IMR-90 (cell line): ENCODE data around the gene EPB41L1. TPM values are rescaled to one million over a fixed set of nuclear protein-coding genes. Genes with fewer than 3 reads are reported as not detected.
A peak's percentile ranks its signal among the peaks of the same experiment; 100 is the strongest.

Source experiments
- ATAC-seq: fragments of 200-7000 bp; cut with Tn5 transposase; 2 replicates; pipeline ENCODE4 v1.9.1; 2020; ENCODE audit warnings: low read depth, mild to moderate bottlenecking, moderate library complexity
- BruUV-seq: library from RNA; stranded (reverse); fragments of 400-500 nt; replicated peaks from 2 replicates; lab custom pipeline; 2021; lab: Mats Ljungman, UMichigan
- CTCF ChIA-PET: fragments of 300-600 bp; formaldehyde crosslinking; extraction: SDS; loops from one replicate; lab custom pipeline; 2021; ENCODE audit warnings: antibody characterized with exemption; lab: Yijun Ruan, JAX
- POLR2A ChIA-PET: fragments of 300-600 bp; sonication (Branson Sonifier 250); formaldehyde crosslinking; loops from one replicate; lab custom pipeline; 2022; ENCODE audit warnings: antibody characterized with exemption; ENCODE audit not compliant: unreplicated experiment; lab: Charles Lee
- DNase-seq: peaks from one replicate; pipeline ENCODE4 v3.0.0; 2013
- H2AFZ ChIP-seq: replicated peaks from 2 replicates; pipeline ENCODE3; 2013; ENCODE audit warnings: low read length, mild to moderate bottlenecking; ENCODE audit not compliant: poor library complexity
- H2AK5ac ChIP-seq: 2 replicates; pipeline ENCODE4 v1.6.1; 2013; ENCODE audit warnings: low read depth, low read length, inconsistent platforms
- H2AK9ac ChIP-seq: replicated peaks from 2 replicates; pipeline ENCODE3; 2013; ENCODE audit warnings: mild to moderate bottlenecking, low read depth, low read length, moderate library complexity; ENCODE audit not compliant: poor library complexity
- H2BK120ac ChIP-seq: 2 replicates; pipeline ENCODE4 v1.6.1; 2013; ENCODE audit warnings: low read depth, low read length, inconsistent platforms
- H2BK15ac ChIP-seq: 3 replicates; pipeline ENCODE4 v1.6.1; 2013; ENCODE audit warnings: low read depth, low read length, inconsistent platforms
- H2BK20ac ChIP-seq: 2 replicates; pipeline ENCODE4 v1.6.1; 2013; ENCODE audit warnings: low read depth, mild to moderate bottlenecking, inconsistent platforms, low read length, moderate library complexity
- H2BK5ac ChIP-seq: 2 replicates; pipeline ENCODE4 v1.6.1; 2013; ENCODE audit warnings: mild to moderate bottlenecking, low read depth, low read length, inconsistent platforms; ENCODE audit not compliant: poor library complexity, severe bottlenecking
- H3K14ac ChIP-seq: replicated peaks from 2 replicates; pipeline ENCODE4 v1.6.1; 2013; ENCODE audit warnings: low read depth, low read length, inconsistent platforms
- H3K18ac ChIP-seq: 2 replicates; pipeline ENCODE4 v1.6.1; 2013; ENCODE audit warnings: low read depth, low read length, control low read depth
- H3K23ac ChIP-seq: 2 replicates; pipeline ENCODE4 v1.6.1; 2013; ENCODE audit warnings: low read depth, low read length, inconsistent platforms
- H3K27ac ChIP-seq: 2 replicates; pipeline ENCODE4 v1.5.1; 2013; ENCODE audit warnings: mild to moderate bottlenecking, control low read depth, low read length; ENCODE audit not compliant: insufficient read depth
- H3K27me3 ChIP-seq: 2 replicates; pipeline ENCODE4 v1.6.1; 2013; ENCODE audit warnings: low read length; ENCODE audit not compliant: control insufficient read depth, insufficient read depth
- H3K36me3 ChIP-seq: 2 replicates; pipeline ENCODE4 v1.6.1; 2013; ENCODE audit warnings: low read length, mixed read lengths; ENCODE audit not compliant: control insufficient read depth, insufficient read depth
- H3K4ac ChIP-seq: 2 replicates; pipeline ENCODE4 v1.6.1; 2013; ENCODE audit warnings: low read depth, low read length, inconsistent platforms
- H3K4me1 ChIP-seq: 2 replicates; pipeline ENCODE4 v1.6.1; 2013; ENCODE audit warnings: low read length, mixed read lengths; ENCODE audit not compliant: control insufficient read depth, insufficient read depth
- H3K4me2 ChIP-seq: 2 replicates; pipeline ENCODE4 v1.6.1; 2013; ENCODE audit warnings: low read depth, mild to moderate bottlenecking, control low read depth, low read length, moderate library complexity
- H3K4me3 ChIP-seq: 2 replicates; pipeline ENCODE4 v1.5.1; 2013; ENCODE audit warnings: low read depth, mild to moderate bottlenecking, control low read depth, low read length, moderate library complexity; ENCODE audit not compliant: insufficient read depth
- H3K56ac ChIP-seq: 2 replicates; pipeline ENCODE4 v1.6.1; 2013; ENCODE audit warnings: low read length, inconsistent platforms; ENCODE audit not compliant: insufficient read depth; ENCODE audit errors: extremely low read depth
- H3K79me1 ChIP-seq, 2 experiments: 2 replicates each; pipeline ENCODE4 v1.6.1; 2013; ENCODE audit warnings: low read length in 2 of 2, inconsistent platforms in 1 of 2, low read depth in 1 of 2
- H3K9ac ChIP-seq: 2 replicates; pipeline ENCODE4 v1.6.1; 2013; ENCODE audit warnings: low read depth, low read length, control low read depth
- H3K9me1 ChIP-seq: 2 replicates; pipeline ENCODE4 v1.6.1; 2013; ENCODE audit warnings: low read length, inconsistent platforms; ENCODE audit not compliant: insufficient read depth
- H3K9me3 ChIP-seq: 2 replicates; pipeline ENCODE4 v1.6.1; 2013; ENCODE audit warnings: low read length; ENCODE audit not compliant: control insufficient read depth, insufficient read depth
- H4K20me1 ChIP-seq: 2 replicates; pipeline ENCODE4 v1.6.1; 2013; ENCODE audit warnings: low read length, inconsistent platforms; ENCODE audit not compliant: insufficient read depth
- H4K5ac ChIP-seq: 2 replicates; pipeline ENCODE4 v1.6.1; 2013; ENCODE audit warnings: mild to moderate bottlenecking, low read depth, low read length, control low read depth
- H4K8ac ChIP-seq, 2 experiments: 2 replicates each; pipeline ENCODE4 v1.6.1; 2013; ENCODE audit warnings: low read depth in 2 of 2, low read length in 2 of 2, control low read depth in 1 of 2, inconsistent platforms in 1 of 2
- H4K91ac ChIP-seq: 2 replicates; pipeline ENCODE4 v1.6.1; 2013; ENCODE audit warnings: low read depth, low read length, inconsistent platforms; ENCODE audit not compliant: insufficient read depth
- BHLHE40 ChIP-seq: fragments of 150-350 bp; IDR thresholded peaks from 2 replicates; pipeline ENCODE4 v1.6.1; 2016; ENCODE audit warnings: mild to moderate bottlenecking, low read depth, low read length
- CEBPB ChIP-seq: IDR thresholded peaks from 2 replicates; pipeline ENCODE4 v1.6.1; 2012; ENCODE audit warnings: low read depth, low read length, improper control_type of control experiment
- CHD1 ChIP-seq: IDR thresholded peaks from 2 replicates; pipeline ENCODE4 v1.6.1; 2012; ENCODE audit warnings: low read depth, low read length, improper control_type of control experiment
- FOS ChIP-seq: fragments of 150-350 bp; IDR thresholded peaks from 2 replicates; pipeline ENCODE4 v1.6.1; 2016; ENCODE audit warnings: low read depth, low read length
- MAFK ChIP-seq: IDR thresholded peaks from 2 replicates; pipeline ENCODE4 v1.6.1; 2012; ENCODE audit warnings: low read depth, low read length, improper control_type of control experiment
- MAZ ChIP-seq: IDR thresholded peaks from 2 replicates; pipeline ENCODE4 v1.6.1; 2012; ENCODE audit warnings: low read depth, mild to moderate bottlenecking, low read length, improper control_type of control experiment, moderate library complexity, borderline replicate concordance
- MXI1 ChIP-seq: IDR thresholded peaks from 2 replicates; pipeline ENCODE4 v1.6.1; 2012; ENCODE audit warnings: low read depth, mild to moderate bottlenecking, low read length, moderate library complexity, borderline replicate concordance
- NFE2L2 ChIP-seq: fragments of 150-350 bp; IDR thresholded peaks from 2 replicates; pipeline ENCODE4 v1.6.1; 2016; ENCODE audit warnings: low read depth, mild to moderate bottlenecking, low read length
- POLR2A ChIP-seq: IDR thresholded peaks from 2 replicates; pipeline ENCODE4 v1.6.1; 2012; ENCODE audit warnings: mild to moderate bottlenecking, low read depth, low read length
- RAD21 ChIP-seq: IDR thresholded peaks from 2 replicates; pipeline ENCODE4 v1.6.1; 2012; ENCODE audit warnings: low read length, improper control_type of control experiment
- RCOR1 ChIP-seq: IDR thresholded peaks from 2 replicates; pipeline ENCODE4 v1.6.1; 2012; ENCODE audit warnings: mild to moderate bottlenecking, low read length, improper control_type of control experiment; ENCODE audit not compliant: insufficient replicate concordance
- RFX5 ChIP-seq: IDR thresholded peaks from 2 replicates; pipeline ENCODE4 v1.8.0; 2012; ENCODE audit warnings: low read depth, mild to moderate bottlenecking, low read length, moderate library complexity
- SMC3 ChIP-seq: fragments of 150-350 bp; IDR thresholded peaks from 2 replicates; pipeline ENCODE4 v1.6.1; 2016; ENCODE audit warnings: low read depth, mild to moderate bottlenecking, antibody characterized with exemption, low read length, moderate library complexity
- USF2 ChIP-seq: fragments of 150-350 bp; IDR thresholded peaks from 2 replicates; pipeline ENCODE4 v1.6.1; 2017; ENCODE audit warnings: mild to moderate bottlenecking, antibody characterized with exemption, low read length, low read depth
- WGBS, 2 experiments: methylation state at CpG; one replicate each; pipeline versions ENCODE4 v1.1.5 to v1.1.7; 2013; ENCODE audit warnings: missing lambda C conversion rate in 2 of 2; ENCODE audit not compliant: insufficient read length in 1 of 2; ENCODE audit errors: extremely low coverage in 2 of 2; 5-methylcytosine and 5-hydroxymethylcytosine counted together
- dilution Hi-C: fragments of 300-500 bp; cut with HindIII; formaldehyde crosslinking; loops from one replicate; pipeline ENCODE4 v1.14.3; 2018; ENCODE audit warnings: low sequenced_read_pairs; ENCODE audit not compliant: unreplicated experiment
- in situ Hi-C: fragments of 300-500 bp; cut with MboI; formaldehyde crosslinking; loops from 3 replicates; pipeline ENCODE4 v1.14.3; 2019; ENCODE audit warnings: low sequenced_read_pairs, inconsistent platforms, mixed read lengths
- intact Hi-C: fragments of 100-400 bp; cut with micrococcal nuclease; formaldehyde crosslinking; loops from 2 replicates; pipeline ENCODE4 v1.10.0; 2022
- polyA plus RNA-seq, 3 experiments: library from polyadenylated mRNA; depleted of rRNA; stranded (reverse); fragments of >200 nt; gene quantifications; 2 replicates each; pipeline ENCODE4 v1.2.3, GENCODE V29; 2012; ENCODE audit warnings: low replicate concordance in 1 of 3
- total RNA-seq: library from RNA; depleted of rRNA; stranded (reverse); fragments of >200 nt; gene quantifications from 2 replicates; pipeline ENCODE4 v1.2.3, GENCODE V29; 2012
- TF ChIP-seq, protein P1 (sequence below): fragments of 150-350 bp; IDR thresholded peaks from 2 replicates; pipeline ENCODE4 v1.6.1; 2016; ENCODE audit warnings: low read depth, mild to moderate bottlenecking, low read length, moderate library complexity, borderline replicate concordance
- TF ChIP-seq, protein P2 (sequence below): conservative IDR thresholded peaks from 2 replicates; pipeline ENCODE4 v1.5.1; 2012; ENCODE audit warnings: mild to moderate bottlenecking, low read depth, low read length, improper control_type of control experiment

Gene EPB41L1
- total and polyA plus RNA-seq, 2 of the 4 experiments (the other 2 are of a cell fraction), result 12.5 to 33.7 TPM

- no peak overlapping the region for H3K14ac ChIP-seq
- no TSS peak for BruUV-seq
- intact Hi-C loops, result no loop called here
Observed at GRCh38 chr20:36153204-36153603, 1.3 kb upstream of the EPB41L1 start.

More at GRCh38 chr20:36153204-36153603, 1.3 kb upstream of the EPB41L1 start:
- H4K91ac ChIP-seq, result no peak overlapping the region
- TF ChIP-seq CHD1 (no peak), MAFK (no peak), FOS (no peak), POLR2A (no peak), MAZ (no peak), BHLHE40 (no peak), USF2 (no peak), MXI1 (no peak), NFE2L2 (no peak), RAD21 (no peak), CEBPB (no peak), RFX5 (no peak), RCOR1 (no peak), SMC3 (no peak)
- TF ChIP-seq, protein P1, sequence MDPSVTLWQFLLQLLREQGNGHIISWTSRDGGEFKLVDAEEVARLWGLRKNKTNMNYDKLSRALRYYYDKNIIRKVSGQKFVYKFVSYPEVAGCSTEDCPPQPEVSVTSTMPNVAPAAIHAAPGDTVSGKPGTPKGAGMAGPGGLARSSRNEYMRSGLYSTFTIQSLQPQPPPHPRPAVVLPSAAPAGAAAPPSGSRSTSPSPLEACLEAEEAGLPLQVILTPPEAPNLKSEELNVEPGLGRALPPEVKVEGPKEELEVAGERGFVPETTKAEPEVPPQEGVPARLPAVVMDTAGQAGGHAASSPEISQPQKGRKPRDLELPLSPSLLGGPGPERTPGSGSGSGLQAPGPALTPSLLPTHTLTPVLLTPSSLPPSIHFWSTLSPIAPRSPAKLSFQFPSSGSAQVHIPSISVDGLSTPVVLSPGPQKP, result no peak
- TF ChIP-seq, protein P2, sequence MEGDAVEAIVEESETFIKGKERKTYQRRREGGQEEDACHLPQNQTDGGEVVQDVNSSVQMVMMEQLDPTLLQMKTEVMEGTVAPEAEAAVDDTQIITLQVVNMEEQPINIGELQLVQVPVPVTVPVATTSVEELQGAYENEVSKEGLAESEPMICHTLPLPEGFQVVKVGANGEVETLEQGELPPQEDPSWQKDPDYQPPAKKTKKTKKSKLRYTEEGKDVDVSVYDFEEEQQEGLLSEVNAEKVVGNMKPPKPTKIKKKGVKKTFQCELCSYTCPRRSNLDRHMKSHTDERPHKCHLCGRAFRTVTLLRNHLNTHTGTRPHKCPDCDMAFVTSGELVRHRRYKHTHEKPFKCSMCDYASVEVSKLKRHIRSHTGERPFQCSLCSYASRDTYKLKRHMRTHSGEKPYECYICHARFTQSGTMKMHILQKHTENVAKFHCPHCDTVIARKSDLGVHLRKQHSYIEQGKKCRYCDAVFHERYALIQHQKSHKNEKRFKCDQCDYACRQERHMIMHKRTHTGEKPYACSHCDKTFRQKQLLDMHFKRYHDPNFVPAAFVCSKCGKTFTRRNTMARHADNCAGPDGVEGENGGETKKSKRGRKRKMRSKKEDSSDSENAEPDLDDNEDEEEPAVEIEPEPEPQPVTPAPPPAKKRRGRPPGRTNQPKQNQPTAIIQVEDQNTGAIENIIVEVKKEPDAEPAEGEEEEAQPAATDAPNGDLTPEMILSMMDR, result no peak
- peaks cover 6 to 14% of the 10 kb centered on the region in 2 experiments; a peak in 3 of 4 replicates for H3K79me1 ChIP-seq
- 0 out of 3 replicates have a peak overlapping the region, but pooled peaks have one; percentile 6 for H2BK15ac ChIP-seq
- H2AFZ ChIP-seq, result no peak overlapping the region
- H3K4me2 ChIP-seq, result no peak overlapping the region
- dilution Hi-C loops (no loop called here), in situ Hi-C loops (no loop called here)
- ChIA-PET POLR2A (no interaction called here), CTCF (no interaction called here)
- no peak overlapping the region for H2BK20ac ChIP-seq
- H3K4ac ChIP-seq, result no peak overlapping the region
- H3K36me3 ChIP-seq, result no peaks in the 10 kb centered on the region
- no CpG with 5 or more reads among the region's 4 CpGs for WGBS, 2 experiments
- H4K8ac ChIP-seq, result no peak overlapping the region
- H3K23ac ChIP-seq, result no peak overlapping the region
- H2AK5ac ChIP-seq, result peak overlapping the region; percentile 92; the same call in 1 of the 2 replicates
- no peak overlapping the region for H4K5ac ChIP-seq
- no peak overlapping the region for H2BK120ac ChIP-seq
- H3K18ac ChIP-seq, result no peak overlapping the region
- H3K27me3 ChIP-seq, result peaks cover 7% of the 10 kb centered on the region
- peaks cover 7% of the 10 kb centered on the region for H3K9me1 ChIP-seq
- H3K9me3 ChIP-seq, result no peaks in the 10 kb centered on the region
- ATAC-seq (no peak), DNase-seq (no peak)
- no peak overlapping the region for H3K27ac ChIP-seq
- peaks cover 9% of the 10 kb centered on the region for H3K4me1 ChIP-seq
- peak overlapping the region; percentile 84 for H2AK9ac ChIP-seq
- H3K56ac ChIP-seq, result no peak overlapping the region
- H4K20me1 ChIP-seq, result peaks cover 22% of the 10 kb centered on the region
- H2BK5ac ChIP-seq, result no peak overlapping the region
- H3K9ac ChIP-seq, result no peak overlapping the region
- H3K4me3 ChIP-seq, result no peak overlapping the region
